ENCODE measurements around the gene B3GALT6. TPM values are rescaled to one million over a fixed set of nuclear protein-coding genes. Genes with fewer than 3 reads are reported as not detected.

The B3GALT6 gene
- total RNA-seq, 1 experiment from 2014 or later = 24.6 TPM

DNA sequence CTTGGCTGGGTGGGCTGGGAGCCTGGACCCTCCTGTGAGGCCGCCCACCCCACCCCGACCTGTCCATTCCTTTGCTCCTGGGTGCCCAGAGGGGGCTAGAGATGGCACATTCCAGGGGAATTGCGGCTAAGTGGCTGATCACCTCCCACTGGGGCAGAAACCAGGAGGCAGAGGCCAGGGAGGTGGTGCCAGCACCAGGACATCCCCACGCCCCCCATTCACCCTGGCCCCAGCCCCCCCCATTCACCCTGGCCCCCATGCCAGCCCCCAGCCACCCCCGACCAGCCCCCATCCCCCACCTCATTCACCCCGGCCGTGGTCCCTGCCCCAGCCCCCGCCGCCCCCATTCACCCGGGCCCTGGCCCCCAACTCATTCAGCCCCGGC, 8.3 kb downstream of the B3GALT6 start:
- no peak overlapping the region for H3K27ac Mint-ChIP-seq (ENCODE audit: low read depth, unreplicated experiment)
- H3K36me3 Mint-ChIP-seq (ENCODE audit: insufficient read depth, unreplicated experiment) = no peaks in the 10 kb centered on the region
- H3K27me3 Mint-ChIP-seq (ENCODE audit: insufficient read depth, unreplicated experiment) = no peaks in the 10 kb centered on the region
- ChIA-PET CTCF (interaction anchor here (0.7 kb wide), 1 partner anchor 57 kb away, joined by 3 read pairs; no protein-coding TSS in a partner anchor), POLR2A (interaction anchor here (0.6 to 1.5 kb wide), 2 partner anchors 10 to 159 kb away, joined by 3 to 4 read pairs; partner anchors contain the start of gene CCNL2)
- no peak overlapping the region for H3K4me3 Mint-ChIP-seq (ENCODE audit: unreplicated experiment)
- no TSS peak for BruUV-seq (replicated peaks)
- no peaks in the 10 kb centered on the region for H3K9me3 Mint-ChIP-seq (ENCODE audit: unreplicated experiment)
- no peaks in the 10 kb centered on the region for H3K4me1 Mint-ChIP-seq (ENCODE audit: insufficient read depth, unreplicated experiment)
- DNase-seq (ENCODE audit: unreplicated experiment) = no peak
- intact Hi-C loops (cut with micrococcal nuclease) = no loop called here
- TF ChIP-seq, protein P1, sequence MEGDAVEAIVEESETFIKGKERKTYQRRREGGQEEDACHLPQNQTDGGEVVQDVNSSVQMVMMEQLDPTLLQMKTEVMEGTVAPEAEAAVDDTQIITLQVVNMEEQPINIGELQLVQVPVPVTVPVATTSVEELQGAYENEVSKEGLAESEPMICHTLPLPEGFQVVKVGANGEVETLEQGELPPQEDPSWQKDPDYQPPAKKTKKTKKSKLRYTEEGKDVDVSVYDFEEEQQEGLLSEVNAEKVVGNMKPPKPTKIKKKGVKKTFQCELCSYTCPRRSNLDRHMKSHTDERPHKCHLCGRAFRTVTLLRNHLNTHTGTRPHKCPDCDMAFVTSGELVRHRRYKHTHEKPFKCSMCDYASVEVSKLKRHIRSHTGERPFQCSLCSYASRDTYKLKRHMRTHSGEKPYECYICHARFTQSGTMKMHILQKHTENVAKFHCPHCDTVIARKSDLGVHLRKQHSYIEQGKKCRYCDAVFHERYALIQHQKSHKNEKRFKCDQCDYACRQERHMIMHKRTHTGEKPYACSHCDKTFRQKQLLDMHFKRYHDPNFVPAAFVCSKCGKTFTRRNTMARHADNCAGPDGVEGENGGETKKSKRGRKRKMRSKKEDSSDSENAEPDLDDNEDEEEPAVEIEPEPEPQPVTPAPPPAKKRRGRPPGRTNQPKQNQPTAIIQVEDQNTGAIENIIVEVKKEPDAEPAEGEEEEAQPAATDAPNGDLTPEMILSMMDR (IDR thresholded peaks at IDR 0.05; ENCODE audit: unreplicated experiment) = no peak

DNA sequence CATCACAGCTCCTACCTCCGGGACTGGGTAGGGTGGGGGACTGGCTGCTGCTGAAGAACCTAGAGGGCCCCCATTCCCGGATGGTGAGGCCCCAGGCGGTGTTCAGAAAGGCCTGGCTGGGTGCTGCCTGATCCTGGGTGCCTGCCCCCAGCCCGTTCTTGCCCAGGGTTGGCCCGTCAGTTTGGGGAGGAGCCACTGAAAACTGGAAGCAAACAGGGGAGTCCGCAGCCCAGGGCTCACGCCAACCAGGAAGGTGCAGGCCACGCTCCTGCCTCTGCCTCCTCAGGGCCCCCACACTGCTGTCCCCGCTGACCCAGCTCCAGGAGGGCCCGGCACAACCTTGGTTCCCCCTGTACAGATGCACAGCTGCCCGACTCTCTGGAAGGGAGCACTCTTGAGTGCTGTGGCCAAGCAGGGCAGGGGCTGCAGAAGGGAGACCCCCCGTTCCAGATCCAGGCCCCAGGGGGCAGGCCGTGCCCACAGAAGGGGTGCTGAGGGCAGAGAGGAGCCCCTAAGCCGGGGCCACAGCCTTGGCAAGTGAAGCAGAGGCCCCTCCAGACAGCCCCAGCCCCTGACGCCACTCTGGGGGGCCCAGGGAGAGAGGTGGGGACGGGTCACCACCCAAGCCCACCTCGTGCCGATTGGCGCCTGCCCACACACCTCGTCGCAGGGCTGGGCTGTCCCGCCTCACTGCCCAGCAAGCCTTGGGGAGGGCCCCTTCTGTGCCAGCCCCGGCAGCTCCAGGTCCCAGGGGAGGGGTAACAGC, 9.0 kb downstream of the B3GALT6 start:
- no peaks in the 10 kb centered on the region for H3K9me3 Mint-ChIP-seq (ENCODE audit: unreplicated experiment)
- POLR2A ChIA-PET = interaction anchor here (0.6 to 1.5 kb wide), 2 partner anchors 10 to 158 kb away, joined by 3 to 4 read pairs; partner anchors contain the start of gene CCNL2
- TF ChIP-seq, protein P1 (IDR thresholded peaks at IDR 0.05; ENCODE audit: unreplicated experiment) = no peak
- no peaks in the 10 kb centered on the region for H3K27me3 Mint-ChIP-seq (ENCODE audit: insufficient read depth, unreplicated experiment)
- DNase-seq (ENCODE audit: unreplicated experiment) = no peak
- no peak overlapping the region for H3K27ac Mint-ChIP-seq (ENCODE audit: low read depth, unreplicated experiment)
- H3K4me1 Mint-ChIP-seq (ENCODE audit: insufficient read depth, unreplicated experiment) = no peaks in the 10 kb centered on the region
- no peaks in the 10 kb centered on the region for H3K36me3 Mint-ChIP-seq (ENCODE audit: insufficient read depth, unreplicated experiment)
- intact Hi-C loops (cut with micrococcal nuclease) = no loop called here
- no peak overlapping the region for H3K4me3 Mint-ChIP-seq (ENCODE audit: unreplicated experiment)
- CTCF ChIA-PET = no interaction called here
- no TSS peak for BruUV-seq (replicated peaks)

DNA sequence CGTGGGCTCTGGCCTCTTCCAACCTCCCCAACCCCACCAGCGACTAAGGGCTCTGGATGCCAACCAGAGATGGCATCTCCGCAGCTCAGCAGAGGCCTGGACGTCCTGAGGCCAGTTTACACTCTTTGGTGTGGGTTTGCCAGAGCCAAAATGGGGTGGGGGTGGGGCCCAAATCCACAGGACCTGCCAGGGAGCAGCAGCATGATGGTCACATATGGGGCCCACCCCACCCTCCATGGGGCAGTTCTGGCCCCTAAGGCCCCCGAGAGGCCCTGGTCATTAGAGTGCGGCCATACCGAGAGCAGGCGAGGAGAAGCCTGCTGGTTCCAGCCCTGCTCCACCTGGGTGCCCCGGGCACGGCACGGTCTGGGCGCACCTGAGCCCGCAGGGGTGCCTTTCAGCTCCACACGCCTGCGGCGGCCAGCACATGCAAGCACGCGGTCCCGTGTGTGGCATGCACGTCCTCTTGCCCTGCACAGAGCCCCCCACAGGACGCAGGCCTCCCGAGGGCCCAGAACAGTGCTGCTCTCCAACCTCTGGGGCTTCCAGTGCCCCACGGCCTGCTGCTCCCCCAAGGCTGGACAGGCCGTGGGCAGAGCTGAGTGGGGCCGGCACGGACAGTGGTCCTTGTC, 9.7 kb downstream of the B3GALT6 start:
- DNase-seq (ENCODE audit: unreplicated experiment) = no peak
- TF ChIP-seq, protein P1 (IDR thresholded peaks at IDR 0.05; ENCODE audit: unreplicated experiment) = no peak
- POLR2A ChIA-PET = interaction anchor here (1.4 to 1.5 kb wide), 2 partner anchors 10 to 11 kb away, joined by 3 to 4 read pairs; partner anchors contain the start of gene SDF4
- no peak overlapping the region for H3K27ac Mint-ChIP-seq (ENCODE audit: low read depth, unreplicated experiment)
- no peak overlapping the region for H3K4me3 Mint-ChIP-seq (ENCODE audit: unreplicated experiment)
- H3K36me3 Mint-ChIP-seq (ENCODE audit: insufficient read depth, unreplicated experiment) = no peaks in the 10 kb centered on the region
- H3K27me3 Mint-ChIP-seq (ENCODE audit: insufficient read depth, unreplicated experiment) = no peaks in the 10 kb centered on the region
- CTCF ChIA-PET = interaction anchor here (0.5 kb wide), 1 partner anchor 120 kb away, joined by 3 read pairs; no protein-coding TSS in a partner anchor
- no peaks in the 10 kb centered on the region for H3K9me3 Mint-ChIP-seq (ENCODE audit: unreplicated experiment)
- intact Hi-C loops (cut with micrococcal nuclease) = no loop called here
- no TSS peak for BruUV-seq (replicated peaks)
- no peaks in the 10 kb centered on the region for H3K4me1 Mint-ChIP-seq (ENCODE audit: insufficient read depth, unreplicated experiment)
